GM18508 (cell line): ENCODE results near the gene DPYSL5.

Experiments used
- ATAC-seq: cut with Tn5 transposase; IDR thresholded peaks from one replicate; pipeline ENCODE4 v1.9.1; 2021; ENCODE audit warnings: moderate number of reproducible peaks; ENCODE audit not compliant: insufficient read depth, unreplicated experiment

Gene DPYSL5

GRCh38 chr2:26950246-26950645 is 102.3 kb downstream of the DPYSL5 start:
- ATAC-seq, result no peak

DNA sequence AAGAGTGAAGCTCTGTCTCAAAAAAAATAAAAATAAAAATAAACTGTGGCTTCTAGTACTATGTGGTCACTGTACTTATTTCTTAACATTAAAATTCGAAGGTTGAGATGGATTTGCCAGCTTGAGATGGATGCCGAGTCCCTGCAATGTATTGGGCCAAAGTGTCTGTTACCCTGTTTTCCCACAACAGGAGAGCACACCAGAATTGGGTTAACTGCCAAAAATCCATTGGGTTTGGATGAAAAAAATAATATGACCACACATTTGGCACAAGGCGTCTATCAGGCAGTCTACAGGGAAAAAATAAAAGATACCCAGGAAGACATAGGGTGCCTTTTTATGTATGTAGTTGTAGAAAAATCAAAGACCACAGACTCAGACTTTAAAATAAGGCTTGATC is 103.3 kb downstream of the DPYSL5 start:
- no peak for ATAC-seq

GRCh38 chr2:26952374-26952773 is 104.4 kb downstream of the DPYSL5 start:
- no peak for ATAC-seq

DNA sequence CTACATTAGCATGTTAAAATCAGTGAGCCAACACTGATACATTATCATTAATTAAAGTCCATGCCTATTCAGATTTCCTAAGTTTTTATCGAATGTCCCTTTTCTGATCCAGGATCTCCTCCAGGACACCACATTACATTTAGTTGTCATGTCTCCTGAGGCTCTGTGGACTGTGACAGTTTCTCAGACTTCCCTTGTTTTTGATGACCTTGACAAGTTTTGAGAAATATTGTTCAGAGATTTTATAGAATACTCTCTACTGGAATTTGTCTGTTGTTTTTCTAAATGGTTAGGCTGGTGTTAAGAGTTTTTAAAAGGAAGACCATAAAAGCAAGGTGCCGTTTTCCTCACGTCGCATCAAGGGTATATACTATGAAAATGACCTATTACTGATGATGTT is 106.2 kb downstream of the DPYSL5 start:
- ATAC-seq, result no peak

DNA sequence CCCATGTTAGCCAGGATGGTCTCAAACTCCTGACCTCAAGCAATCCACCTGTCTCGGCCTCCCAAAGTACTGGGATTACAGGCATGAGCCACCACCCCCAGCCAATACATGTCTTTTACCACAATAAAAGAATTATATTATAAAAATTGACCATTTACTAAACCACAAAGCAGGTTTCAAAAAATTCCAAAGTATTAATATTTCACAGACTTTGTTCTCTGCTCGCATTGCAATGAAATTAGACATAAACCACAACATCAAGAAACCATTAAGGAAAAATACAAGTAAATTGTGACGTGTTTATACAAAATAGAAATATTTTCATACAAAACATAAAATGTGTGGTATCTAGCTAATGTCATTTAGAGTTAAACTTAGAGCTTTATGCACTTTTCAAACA is 109.1 kb downstream of the DPYSL5 start:
- ATAC-seq, result no peak

- no peak for ATAC-seq
Measured at GRCh38 chr2:26957534-26957933, 109.6 kb downstream of the DPYSL5 start.

- no peak for ATAC-seq
Measured at GRCh38 chr2:26959331-26959730, 111.4 kb downstream of the DPYSL5 start.

- no peak for ATAC-seq
Measured at GRCh38 chr2:26964446-26965130, 116.7 kb downstream of the DPYSL5 start.

- ATAC-seq, result no peak
Measured at GRCh38 chr2:26968001-26968400, 120.1 kb downstream of the DPYSL5 start.

- no peak for ATAC-seq
Measured at GRCh38 chr2:26969077-26969844, 121.3 kb downstream of the DPYSL5 start.

DNA sequence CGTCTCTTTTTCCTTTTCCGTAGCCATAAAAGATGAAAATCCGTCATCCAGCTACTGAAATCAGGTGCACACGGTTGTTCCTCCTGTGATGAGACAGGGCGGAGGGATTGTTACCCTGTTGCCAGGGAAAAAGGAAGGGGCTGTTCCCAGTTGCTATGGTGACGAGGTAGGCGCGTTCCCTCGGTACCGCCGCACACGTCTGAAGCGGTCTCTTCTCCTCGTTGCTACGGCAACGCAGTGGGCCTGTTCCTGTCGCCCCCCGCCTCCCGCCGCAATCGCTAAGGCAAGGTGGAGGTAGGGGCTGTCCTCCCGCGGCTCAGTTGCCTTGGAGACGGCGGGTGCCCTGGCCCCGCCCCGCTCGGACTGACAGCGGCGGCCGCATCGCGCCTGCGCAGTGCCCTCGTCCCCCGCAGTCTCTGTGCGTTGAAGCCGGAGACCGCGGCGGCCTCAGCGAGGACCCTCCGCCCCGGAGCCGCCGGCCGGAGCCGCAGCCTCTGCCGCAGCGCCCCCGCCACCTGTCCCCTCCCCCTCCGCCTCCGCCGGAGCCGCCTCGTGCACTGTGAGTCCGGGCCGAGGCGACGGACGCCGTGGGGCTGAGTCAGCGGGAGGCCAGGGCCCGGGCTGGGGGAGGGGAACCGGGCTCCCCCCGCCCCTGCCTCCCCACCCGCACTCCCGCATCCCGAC is 122.5 kb downstream of the DPYSL5 start, which contains the start of gene MAPRE3:
MAPRE3 (plus strand) TSS at position 394 of the 684 bp plus-strand sequence. CDS start 51,582 bp downstream, outside the sequence.
- no peak for ATAC-seq

GRCh38 chr2:26970928-26971627 is 123.1 kb downstream of the DPYSL5 start:
- ATAC-seq, result no peak

DNA sequence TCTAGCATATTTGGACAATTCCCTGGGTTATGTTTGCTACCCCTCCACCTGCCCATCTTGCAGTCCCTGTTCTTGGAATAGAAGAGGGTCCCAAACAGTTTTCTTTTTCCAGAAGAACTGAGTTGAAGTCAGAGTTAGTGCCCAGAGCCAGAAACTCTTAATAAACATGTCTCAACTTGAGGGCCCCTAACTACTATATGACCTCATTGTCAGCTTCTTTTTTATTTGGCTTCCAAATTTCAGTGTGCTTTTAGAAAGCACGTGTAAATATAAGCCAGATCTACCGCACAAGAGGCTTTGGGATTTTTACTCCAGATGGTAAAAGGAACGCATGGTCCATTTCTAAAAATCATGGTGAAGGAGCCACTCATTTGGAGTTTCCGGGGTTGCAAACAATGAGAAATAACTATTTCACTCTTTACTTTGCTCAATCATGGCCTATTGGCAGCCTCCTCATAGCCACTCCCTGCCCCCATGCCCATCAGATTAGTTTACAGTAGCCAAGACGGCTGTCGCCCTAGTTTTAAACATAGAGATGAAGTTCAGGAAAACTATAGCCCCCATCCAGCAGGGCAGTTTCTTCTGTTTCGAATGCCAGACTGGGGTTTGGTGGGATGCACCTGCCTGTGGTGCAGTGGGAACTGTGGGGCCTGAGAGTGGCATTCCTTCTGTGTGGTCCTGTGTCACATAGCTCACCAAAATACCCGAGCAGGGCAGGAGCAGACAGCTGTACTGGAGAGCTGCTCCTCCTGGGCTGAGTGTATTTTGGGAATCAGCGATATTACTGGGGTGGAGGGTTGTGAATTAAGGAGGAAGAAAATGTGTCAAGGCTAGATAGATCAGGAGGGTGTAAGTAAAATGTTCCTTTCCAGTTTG is 124.2 kb downstream of the DPYSL5 start:
- no peak for ATAC-seq

GRCh38 chr2:26974352-26974751 is 126.4 kb downstream of the DPYSL5 start:
- ATAC-seq, result no peak

DNA sequence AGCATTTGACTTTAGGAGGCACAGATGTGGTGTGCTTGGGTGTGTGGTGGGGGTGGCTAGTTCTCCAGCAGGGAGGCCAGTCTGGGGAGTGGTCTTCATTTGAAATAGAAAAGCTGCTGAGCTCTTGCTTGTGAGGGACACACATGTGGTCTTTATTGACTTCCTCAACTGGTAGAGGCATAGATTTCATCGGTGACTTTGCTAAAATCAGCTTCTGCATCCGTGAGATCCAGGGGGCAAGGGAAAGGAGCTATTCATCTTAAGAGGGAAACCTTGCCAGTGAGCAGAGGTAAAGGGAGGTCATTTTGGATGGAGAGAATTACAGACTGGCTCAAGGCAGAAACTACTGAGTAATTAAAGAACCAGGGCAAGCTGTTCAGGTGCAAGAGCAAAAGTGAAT is 127.2 kb downstream of the DPYSL5 start:
- no peak for ATAC-seq

DNA sequence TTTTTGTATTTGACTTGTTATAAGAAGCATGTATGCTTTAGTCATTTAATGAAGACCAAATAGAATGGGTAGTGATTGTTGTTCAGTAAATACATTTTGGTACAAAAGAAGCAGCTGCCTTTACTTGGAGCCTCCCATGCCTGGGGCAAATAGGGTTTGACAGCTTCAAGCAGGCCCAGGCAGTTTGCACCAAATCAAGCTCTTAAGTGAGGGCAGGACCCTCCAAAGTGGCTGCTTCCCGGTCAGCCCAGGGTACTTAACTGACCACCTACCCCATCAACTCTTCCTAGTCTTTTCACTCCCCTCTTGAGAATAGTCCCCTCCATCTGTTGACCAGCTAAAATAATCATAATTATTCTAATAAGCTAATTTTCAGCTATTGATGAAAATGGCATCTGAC is 127.7 kb downstream of the DPYSL5 start:
- ATAC-seq, result no peak

DNA sequence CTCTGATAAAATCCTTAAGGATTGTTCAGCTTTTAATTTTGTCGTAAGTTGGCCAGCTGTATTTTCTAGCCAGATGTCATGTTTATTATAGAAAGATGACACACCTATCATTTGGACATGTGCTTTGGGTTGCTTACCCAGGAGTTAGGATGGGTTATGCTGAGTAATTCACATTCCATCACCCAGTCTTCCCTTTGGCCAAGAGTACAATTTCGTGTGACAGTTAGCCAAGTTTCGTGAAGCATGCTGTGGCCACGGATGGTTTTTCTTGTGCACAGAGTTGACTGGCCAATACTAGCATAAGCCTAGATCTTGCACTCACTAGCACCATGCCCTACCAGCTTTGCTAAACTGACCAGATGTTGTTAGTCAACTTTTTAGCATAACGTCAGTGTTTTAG is 128.3 kb downstream of the DPYSL5 start:
- ATAC-seq, result no peak

DNA sequence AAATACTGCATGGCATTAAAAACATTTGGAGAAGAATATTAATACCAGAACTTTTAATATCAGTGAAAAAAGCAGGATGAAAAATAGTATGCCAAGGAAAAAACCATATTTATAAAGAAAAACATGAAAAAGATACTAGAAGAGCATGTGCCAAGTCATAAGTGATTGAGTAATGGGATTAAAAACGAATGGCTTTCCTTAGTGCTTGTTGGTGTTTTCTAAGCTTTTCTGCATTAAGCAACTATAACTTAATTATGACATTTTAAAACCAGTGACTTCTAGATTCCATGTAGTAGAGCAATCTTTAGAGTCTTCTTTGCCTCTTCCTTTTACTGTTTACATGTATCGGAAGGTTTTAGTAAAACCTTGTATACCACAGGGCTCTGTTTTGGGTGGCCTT is 129.1 kb downstream of the DPYSL5 start:
- no peak for ATAC-seq

- ATAC-seq, result no peak
Measured at GRCh38 chr2:26978061-26978596, 130.2 kb downstream of the DPYSL5 start.
